PC-9 (cell line): ENCODE measurements around the gene SNPH. TPM values are rescaled to one million over a fixed set of nuclear protein-coding genes. Genes with fewer than 3 reads are reported as not detected.

ENCODE experiments used
- BruUV-seq: library from RNA; stranded (reverse); fragments of 400-500 nt; replicated peaks from 2 replicates; lab custom pipeline; 2021; lab: Mats Ljungman, UMichigan
- CTCF ChIA-PET: fragments of 300-600 bp; sonication (Branson Sonifier 250); formaldehyde crosslinking; loops from one replicate; lab custom pipeline; 2022; ENCODE audit warnings: antibody characterized with exemption; lab: Charles Lee
- POLR2A ChIA-PET: fragments of 300-600 bp; sonication (Branson Sonifier 250); formaldehyde crosslinking; loops from one replicate; lab custom pipeline; 2022; ENCODE audit warnings: antibody characterized with exemption; ENCODE audit not compliant: unreplicated experiment; lab: Charles Lee
- DNase-seq, 2 experiments: peaks; one replicate each; pipeline versions ENCODE4 v3.0.0 to v3.0.0-alpha.2; 2015 to 2022; ENCODE audit warnings: mixed read lengths in 1 of 2
- H2AFZ ChIP-seq: fragments of 200-600 bp; sonication (generic); 2 replicates; pipeline ENCODE4 v1.8.1; 2017; ENCODE audit warnings: antibody characterized with exemption
- H3F3A ChIP-seq: fragments of 200-600 bp; sonication (generic); 2 replicates; pipeline ENCODE4 v1.8.1; 2017; ENCODE audit warnings: antibody characterized with exemption, mild to moderate bottlenecking, low read depth; ENCODE audit not compliant: insufficient read depth
- H3K27ac ChIP-seq: fragments of 200-600 bp; sonication (generic); 2 replicates; pipeline ENCODE4 v1.6.1; 2016; ENCODE audit warnings: mixed run types
- H3K27me3 ChIP-seq: fragments of 200-600 bp; sonication (generic); 2 replicates; pipeline ENCODE4 v1.6.1; 2016; ENCODE audit warnings: low read depth, mixed run types; ENCODE audit not compliant: insufficient read depth
- H3K36me3 ChIP-seq: fragments of 200-600 bp; sonication (generic); 2 replicates; pipeline ENCODE4 v1.6.1; 2016; ENCODE audit warnings: low read depth, mixed run types
- H3K4me1 ChIP-seq: fragments of 200-600 bp; sonication (generic); replicated peaks from 2 replicates; pipeline ENCODE4 v1.6.1; 2016; ENCODE audit warnings: mixed run types; ENCODE audit not compliant: insufficient read depth
- H3K4me2 ChIP-seq: fragments of 200-600 bp; sonication (generic); 2 replicates; pipeline ENCODE4 v1.6.1; 2017; ENCODE audit warnings: mixed run types
- H3K4me3 ChIP-seq: fragments of 200-600 bp; sonication (generic); 2 replicates; pipeline ENCODE4 v1.6.1; 2016; ENCODE audit warnings: mixed run types
- H3K79me2 ChIP-seq: fragments of 200-600 bp; sonication (generic); 2 replicates; pipeline ENCODE4 v1.6.1; 2017; ENCODE audit warnings: low read depth, mixed run types
- H3K9me2 ChIP-seq: fragments of 200-600 bp; sonication (generic); 2 replicates; pipeline ENCODE4 v1.8.1; 2017; ENCODE audit warnings: mild to moderate bottlenecking; ENCODE audit not compliant: insufficient read depth
- H3K9me3 ChIP-seq: fragments of 200-600 bp; sonication (generic); 2 replicates; pipeline ENCODE4 v1.8.1; 2016; ENCODE audit warnings: low read depth; ENCODE audit not compliant: insufficient read depth
- H4K20me1 ChIP-seq: fragments of 200-600 bp; sonication (generic); 2 replicates; pipeline ENCODE4 v1.8.1; 2017; ENCODE audit not compliant: insufficient read depth
- CTCF ChIP-seq: fragments of 200-600 bp; sonication (generic); conservative IDR thresholded peaks from 2 replicates; pipeline ENCODE4 v1.6.1; 2017; ENCODE audit warnings: mixed run types, antibody characterized with exemption, mild to moderate bottlenecking, moderate library complexity
- EZH2 ChIP-seq: fragments of 200-600 bp; sonication (generic); IDR thresholded peaks from 2 replicates; pipeline ENCODE4 v1.8.0; 2017; ENCODE audit warnings: antibody characterized with exemption, low read depth
- intact Hi-C: fragments of 100-400 bp; cut with micrococcal nuclease; formaldehyde crosslinking; loops from one replicate; pipeline ENCODE4 v1.10.0; 2022; ENCODE audit not compliant: unreplicated experiment
- total RNA-seq: library from RNA; stranded (reverse); gene quantifications from 2 replicates; pipeline ENCODE4 v1.2.3, GENCODE V29; 2021

SNPH gene
- total RNA-seq, 1 experiment from 2014 or later = 3.4 TPM

- Histone ChIP-seq H3K4me1 (no peaks in the 10 kb centered on the region), H3K9me3 (no peaks in the 10 kb centered on the region), H3K4me3 (no peak overlapping the region), H4K20me1 (no peaks in the 10 kb centered on the region), H3K27ac (no peak overlapping the region), H3K9me2 (no peaks in the 10 kb centered on the region), H3K27me3 (no peaks in the 10 kb centered on the region), H2AFZ (no peak overlapping the region), H3K36me3 (no peaks in the 10 kb centered on the region), H3K79me2 (no peaks in the 10 kb centered on the region), H3K4me2 (no peak overlapping the region), H3F3A (peaks cover 14% of the 10 kb centered on the region)
- POLR2A ChIA-PET = no interaction called here
- CTCF ChIA-PET = interaction anchor here (0.6 kb wide), 1 partner anchor 768 kb away, joined by 3 read pairs; no protein-coding TSS in a partner anchor
- TF ChIP-seq CTCF (no peak), EZH2 (no peak)
- BruUV-seq = no TSS peak
- intact Hi-C loops = loop anchor here (10.0 kb wide), 1 partner anchor 85 kb away; the partner anchor contains the start of gene RAD21L1
- no peak for DNase-seq
These were observed 44.0 kb downstream of the SNPH start for GRCh38 chr20:1310071-1310470.

GRCh38 chr20:1310506-1311190 is 44.6 kb downstream of the SNPH start:
- no peak for DNase-seq
- no peaks in the 10 kb centered on the region for H4K20me1 ChIP-seq
- no peaks in the 10 kb centered on the region for H3K36me3 ChIP-seq
- TF ChIP-seq CTCF = no peak
- TF ChIP-seq EZH2 = no peak
- no peaks in the 10 kb centered on the region for H3K9me2 ChIP-seq
- no peak overlapping the region for H3K4me3 ChIP-seq
- H3K4me2 ChIP-seq = no peak overlapping the region
- H3F3A ChIP-seq = peaks cover 14% of the 10 kb centered on the region
- no peaks in the 10 kb centered on the region for H3K79me2 ChIP-seq
- no peak overlapping the region for H2AFZ ChIP-seq
- no TSS peak for BruUV-seq
- intact Hi-C loops = loop anchor here (10.0 kb wide), 1 partner anchor 86 kb away; the partner anchor contains the start of gene RAD21L1
- POLR2A ChIA-PET = no interaction called here
- H3K9me3 ChIP-seq = no peaks in the 10 kb centered on the region
- no peak overlapping the region for H3K27ac ChIP-seq
- CTCF ChIA-PET = interaction anchor here (0.6 kb wide), 1 partner anchor 769 kb away, joined by 3 read pairs; no protein-coding TSS in a partner anchor
- H3K27me3 ChIP-seq = no peaks in the 10 kb centered on the region
- H3K4me1 ChIP-seq = no peaks in the 10 kb centered on the region

GRCh38 chr20:1312308-1312707 is 46.2 kb downstream of the SNPH start:
- ChIA-PET CTCF (interaction anchor here (0.6 kb wide), 1 partner anchor 486 kb away, joined by 9 read pairs; no protein-coding TSS in a partner anchor), POLR2A (no interaction called here)

More at GRCh38 chr20:1312308-1312707, 46.2 kb downstream of the SNPH start:
- no TSS peak for BruUV-seq
- Histone ChIP-seq H3K9me2 (no peaks in the 10 kb centered on the region), H3K27me3 (no peaks in the 10 kb centered on the region), H3K4me3 (no peak overlapping the region), H3F3A (peaks cover 14% of the 10 kb centered on the region), H3K9me3 (no peaks in the 10 kb centered on the region), H3K27ac (no peak overlapping the region), H3K79me2 (no peaks in the 10 kb centered on the region), H3K4me1 (no peaks in the 10 kb centered on the region), H3K36me3 (no peaks in the 10 kb centered on the region), H3K4me2 (no peak overlapping the region), H2AFZ (no peak overlapping the region), H4K20me1 (no peaks in the 10 kb centered on the region)
- TF ChIP-seq CTCF = no peak
- TF ChIP-seq EZH2 = no peak
- no peak for DNase-seq
- intact Hi-C loops = loop anchor here (2.0 to 10.0 kb wide), 2 partner anchors 88 to 190 kb away; partner anchors contain the start of gene RAD21L1
